Measurements from ENCODE around the gene SMG6.

The SMG6 gene

DNA sequence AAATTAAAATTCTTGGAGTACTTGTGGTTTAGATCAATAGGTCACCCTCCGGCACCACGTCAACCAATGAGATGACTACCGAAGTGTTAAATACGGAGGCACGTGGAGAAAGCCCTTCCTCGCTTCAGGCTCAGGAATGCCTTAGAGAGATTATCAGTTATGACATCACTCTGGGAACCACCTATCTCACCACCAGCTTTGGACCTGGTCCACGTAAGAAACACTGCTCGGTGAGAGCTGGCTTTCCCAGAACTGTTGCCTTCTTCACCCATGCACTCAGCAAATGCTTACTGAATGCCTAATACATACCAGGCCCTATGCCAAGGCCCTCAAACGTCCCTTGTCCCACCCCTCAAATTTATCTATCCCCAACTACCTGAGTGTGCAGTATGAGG, 71.3 kb downstream of the SMG6 start:
- no peak overlapping the region for H2BK15ac ChIP-seq (ENCODE audit: low read depth, poor library complexity, severe bottlenecking)
- no peaks in the 10 kb centered on the region for H3K27me3 ChIP-seq (ENCODE audit: control insufficient read depth in 1 of 2, insufficient read depth in 1 of 2, low read length in 2 of 2)
- peak overlapping the region; percentile 54 for H3K9ac ChIP-seq (ENCODE audit: low read length)
- H4K8ac ChIP-seq (ENCODE audit: low read length): peak overlapping the region; percentile 77
- H3K18ac ChIP-seq (ENCODE audit: low read depth in 1 of 2, low read length in 2 of 2): peak overlapping the region; percentile 67 to 83
- H3K4ac ChIP-seq (ENCODE audit: low read depth in 1 of 2, low read length in 2 of 2): peak overlapping the region in 1 of 2 experiments; percentile 47
- no peak overlapping the region for H3K23ac ChIP-seq (ENCODE audit: low read length in 2 of 2)
- peak overlapping the region in 1 of 2 experiments; percentile 59 for H3K4me3 ChIP-seq (ENCODE audit: insufficient read depth in 1 of 2, low read depth in 1 of 2, low read length in 2 of 2)
- peaks cover 0 to 14% of the 10 kb centered on the region in 2 experiments for H3K36me3 ChIP-seq (ENCODE audit: control insufficient read depth in 1 of 2, insufficient read depth in 2 of 2, low read depth in 1 of 2, low read length in 2 of 2)
- peak overlapping the region; percentile 46 for H2BK5ac ChIP-seq (ENCODE audit: low read depth, low read length, poor library complexity, severe bottlenecking)
- peak overlapping the region; percentile 84 for H4K91ac ChIP-seq (ENCODE audit: low read length)
- peak overlapping the region in 1 of 2 experiments; percentile 14 for H3K14ac ChIP-seq (ENCODE audit: low read length in 2 of 2)
- peak overlapping the region; percentile 14 for H2AK5ac ChIP-seq (ENCODE audit: low read length, severe bottlenecking)
- H3K27ac ChIP-seq (ENCODE audit: low read length, poor library complexity, severe bottlenecking): no peak overlapping the region
- 80% methylated on average over 9 of the region's 9 CpGs for WGBS
- peaks cover 17% of the 10 kb centered on the region for H3K4me1 ChIP-seq (ENCODE audit: control insufficient read depth, insufficient read depth, low read depth, low read length)
- H2AFZ ChIP-seq (ENCODE audit: low read depth, low read length): no peak overlapping the region
- H2BK12ac ChIP-seq (ENCODE audit: low read length in 2 of 2): peak overlapping the region; percentile 78 to 94
- peak overlapping the region; percentile 83 for H2BK120ac ChIP-seq (ENCODE audit: low read depth, low read length)
- H3K79me1 ChIP-seq (replicated peaks; ENCODE audit: low read length, poor library complexity, severe bottlenecking): peaks cover 30% of the 10 kb centered on the region
- H3K4me2 ChIP-seq (ENCODE audit: low read length, poor library complexity, severe bottlenecking): no peak overlapping the region
- H3K9me3 ChIP-seq (ENCODE audit: control insufficient read depth, low read length): no peaks in the 10 kb centered on the region
- DNase-seq: peak; percentile 80

DNA sequence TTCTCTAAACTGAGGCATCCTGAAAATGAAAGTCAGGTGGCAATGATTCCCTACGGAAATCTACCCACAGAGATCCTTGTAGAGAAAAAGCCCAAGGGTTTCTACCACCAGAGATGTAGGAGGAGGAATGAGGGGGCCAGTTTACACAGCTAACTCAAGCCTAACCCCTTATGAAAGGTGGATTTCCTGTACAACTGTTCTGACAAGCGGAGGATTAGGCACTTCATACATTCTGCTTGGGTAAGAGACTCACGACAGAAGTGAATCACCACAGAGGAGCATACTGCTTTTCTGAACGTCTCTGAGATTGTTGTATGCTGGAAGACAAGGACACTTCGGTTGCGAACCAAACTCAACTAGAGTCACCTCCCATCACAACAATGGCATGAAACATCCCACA, 72.7 kb downstream of the SMG6 start:
- no peak overlapping the region for H2BK15ac ChIP-seq (ENCODE audit: low read depth, poor library complexity, severe bottlenecking)

DNA sequence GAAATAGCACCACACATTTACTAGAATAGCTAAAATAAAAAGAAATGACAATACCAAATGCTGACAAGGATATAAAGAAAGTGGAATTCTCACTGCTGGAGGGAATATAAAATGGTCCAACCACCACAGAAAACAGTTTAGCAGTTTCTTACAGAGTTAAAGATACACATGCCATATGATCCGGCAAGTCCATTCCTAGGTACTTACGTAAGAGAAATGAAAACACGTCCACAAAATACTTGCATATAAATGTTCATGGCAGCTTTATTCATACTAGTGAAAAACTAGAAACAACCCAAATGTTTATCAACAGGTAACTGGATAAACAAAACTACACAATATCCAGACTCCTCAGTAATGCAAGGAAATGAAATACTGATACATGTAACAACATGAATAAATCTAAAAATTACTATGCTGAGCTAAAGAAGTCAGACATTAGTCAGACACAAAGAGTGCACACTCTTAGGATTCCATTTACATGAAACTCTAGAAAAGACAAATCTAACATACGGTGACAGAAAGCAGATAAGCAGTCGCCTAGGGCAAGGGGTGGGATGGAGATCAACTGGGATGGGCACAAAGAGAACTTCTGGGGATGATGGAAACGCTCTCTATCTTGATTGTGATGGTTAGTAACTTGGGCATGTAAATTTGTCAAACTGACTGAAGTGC, 76.4 kb downstream of the SMG6 start:
- Histone ChIP-seq H3K27me3 (ENCODE audit: control insufficient read depth in 1 of 2, insufficient read depth in 1 of 2, low read length in 2 of 2) (no peaks in the 10 kb centered on the region), H3K18ac (ENCODE audit: low read depth in 1 of 2, low read length in 2 of 2) (no peak overlapping the region), H3K4me2 (ENCODE audit: low read length, poor library complexity, severe bottlenecking) (no peak overlapping the region), H2AFZ (ENCODE audit: low read depth, low read length) (no peak overlapping the region), H2BK120ac (ENCODE audit: low read depth, low read length) (no peak overlapping the region), H2AK5ac (ENCODE audit: low read length, severe bottlenecking) (no peak overlapping the region), H2BK12ac (ENCODE audit: low read length in 2 of 2) (no peak overlapping the region), H3K4me1 (ENCODE audit: control insufficient read depth, insufficient read depth, low read depth, low read length) (peaks cover 11% of the 10 kb centered on the region), H2BK5ac (ENCODE audit: low read depth, low read length, poor library complexity, severe bottlenecking) (no peak overlapping the region), H3K23ac (ENCODE audit: low read length in 2 of 2) (no peak overlapping the region), H3K4ac (ENCODE audit: low read depth in 1 of 2, low read length in 2 of 2) (no peak overlapping the region), H3K36me3 (ENCODE audit: control insufficient read depth in 1 of 2, insufficient read depth in 2 of 2, low read depth in 1 of 2, low read length in 2 of 2) (peaks cover 3 to 4% of the 10 kb centered on the region in 2 experiments), H2BK15ac (ENCODE audit: low read depth, poor library complexity, severe bottlenecking) (no peak overlapping the region), H3K14ac (ENCODE audit: low read length in 2 of 2) (no peak overlapping the region), H3K4me3 (ENCODE audit: insufficient read depth in 1 of 2, low read depth in 1 of 2, low read length in 2 of 2) (no peak overlapping the region), H4K91ac (ENCODE audit: low read length) (no peak overlapping the region), H3K27ac (ENCODE audit: low read length, poor library complexity, severe bottlenecking) (no peak overlapping the region), H3K9ac (ENCODE audit: low read length) (no peak overlapping the region), H4K8ac (ENCODE audit: low read length) (no peak overlapping the region), H3K9me3 (ENCODE audit: control insufficient read depth, low read length) (no peaks in the 10 kb centered on the region), H3K79me1 (replicated peaks; ENCODE audit: low read length, poor library complexity, severe bottlenecking) (peaks cover 17% of the 10 kb centered on the region)
- WGBS: 77% methylated on average over 5 of the region's 6 CpGs
- no peak for DNase-seq

More for the DNA sequence above, 72.7 kb downstream of the SMG6 start:
- Histone ChIP-seq H3K4me1 (ENCODE audit: control insufficient read depth, insufficient read depth, low read depth, low read length) (peaks cover 17% of the 10 kb centered on the region), H3K4me3 (ENCODE audit: insufficient read depth in 1 of 2, low read depth in 1 of 2, low read length in 2 of 2) (no peak overlapping the region), H3K79me1 (replicated peaks; ENCODE audit: low read length, poor library complexity, severe bottlenecking) (peaks cover 25% of the 10 kb centered on the region), H3K4ac (ENCODE audit: low read depth in 1 of 2, low read length in 2 of 2) (peak overlapping the region; percentile 37 to 40), H3K23ac (ENCODE audit: low read length in 2 of 2) (no peak overlapping the region), H3K14ac (ENCODE audit: low read length in 2 of 2) (no peak overlapping the region), H3K9me3 (ENCODE audit: control insufficient read depth, low read length) (no peaks in the 10 kb centered on the region), H3K36me3 (ENCODE audit: control insufficient read depth in 1 of 2, insufficient read depth in 2 of 2, low read depth in 1 of 2, low read length in 2 of 2) (peaks cover 4 to 11% of the 10 kb centered on the region in 2 experiments), H3K27ac (ENCODE audit: low read length, poor library complexity, severe bottlenecking) (no peak overlapping the region), H2BK120ac (ENCODE audit: low read depth, low read length) (peak overlapping the region; percentile 49), H2AFZ (ENCODE audit: low read depth, low read length) (no peak overlapping the region), H2BK5ac (ENCODE audit: low read depth, low read length, poor library complexity, severe bottlenecking) (no peak overlapping the region), H3K27me3 (ENCODE audit: control insufficient read depth in 1 of 2, insufficient read depth in 1 of 2, low read length in 2 of 2) (no peaks in the 10 kb centered on the region), H3K18ac (ENCODE audit: low read depth in 1 of 2, low read length in 2 of 2) (peak overlapping the region; percentile 55 to 56), H4K8ac (ENCODE audit: low read length) (peak overlapping the region; percentile 23), H3K9ac (ENCODE audit: low read length) (peak overlapping the region; percentile 54), H2BK12ac (ENCODE audit: low read length in 2 of 2) (peak overlapping the region; percentile 49 to 51), H4K91ac (ENCODE audit: low read length) (peak overlapping the region; percentile 73), H3K4me2 (ENCODE audit: low read length, poor library complexity, severe bottlenecking) (no peak overlapping the region), H2AK5ac (ENCODE audit: low read length, severe bottlenecking) (no peak overlapping the region)
- peak; percentile 79 for DNase-seq
- 62% methylated on average over 6 of the region's 6 CpGs for WGBS

DNA sequence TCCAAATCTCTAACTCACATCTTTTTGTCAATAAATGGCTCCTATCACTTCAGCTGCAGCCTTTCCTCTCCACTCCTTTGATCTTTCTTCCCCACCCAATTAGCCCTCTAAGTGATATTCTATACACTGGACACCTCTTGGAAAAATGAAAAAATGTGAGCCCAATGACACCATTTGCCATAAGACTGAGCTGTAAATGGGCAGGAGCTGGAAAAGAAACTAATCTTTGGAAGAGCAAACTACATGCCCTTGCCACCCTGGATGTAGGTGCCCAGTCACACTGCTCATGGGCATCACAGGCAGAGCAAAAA, 80.0 kb downstream of the SMG6 start:
- no peak overlapping the region for H2BK15ac ChIP-seq (ENCODE audit: low read depth, poor library complexity, severe bottlenecking)

More for the DNA sequence above, 80.0 kb downstream of the SMG6 start:
- Histone ChIP-seq H2AFZ (ENCODE audit: low read depth, low read length) (no peak overlapping the region), H3K9me3 (ENCODE audit: control insufficient read depth, low read length) (no peaks in the 10 kb centered on the region), H2BK12ac (ENCODE audit: low read length in 2 of 2) (no peak overlapping the region), H3K4me3 (ENCODE audit: insufficient read depth in 1 of 2, low read depth in 1 of 2, low read length in 2 of 2) (no peak overlapping the region), H3K4me2 (ENCODE audit: low read length, poor library complexity, severe bottlenecking) (no peak overlapping the region), H3K4ac (ENCODE audit: low read depth in 1 of 2, low read length in 2 of 2) (no peak overlapping the region), H2BK5ac (ENCODE audit: low read depth, low read length, poor library complexity, severe bottlenecking) (no peak overlapping the region), H2BK120ac (ENCODE audit: low read depth, low read length) (peak overlapping the region; percentile 22), H4K91ac (ENCODE audit: low read length) (no peak overlapping the region), H3K4me1 (ENCODE audit: control insufficient read depth, insufficient read depth, low read depth, low read length) (peaks cover 9% of the 10 kb centered on the region), H3K79me1 (replicated peaks; ENCODE audit: low read length, poor library complexity, severe bottlenecking) (peaks cover 21% of the 10 kb centered on the region), H2AK5ac (ENCODE audit: low read length, severe bottlenecking) (no peak overlapping the region), H3K18ac (ENCODE audit: low read depth in 1 of 2, low read length in 2 of 2) (no peak overlapping the region), H3K27me3 (ENCODE audit: control insufficient read depth in 1 of 2, insufficient read depth in 1 of 2, low read length in 2 of 2) (no peaks in the 10 kb centered on the region), H3K23ac (ENCODE audit: low read length in 2 of 2) (no peak overlapping the region), H3K27ac (ENCODE audit: low read length, poor library complexity, severe bottlenecking) (no peak overlapping the region), H3K14ac (ENCODE audit: low read length in 2 of 2) (no peak overlapping the region), H3K9ac (ENCODE audit: low read length) (peak overlapping the region; percentile 83), H4K8ac (ENCODE audit: low read length) (no peak overlapping the region), H3K36me3 (ENCODE audit: control insufficient read depth in 1 of 2, insufficient read depth in 2 of 2, low read depth in 1 of 2, low read length in 2 of 2) (peaks cover 5 to 13% of the 10 kb centered on the region in 2 experiments)
- DNase-seq: no peak
